Kidney capillary endothelial cell (primary cell): ENCODE results near the gene OSBPL6.
"Not testable (repeated sequence)": the region's sequence is repeated elsewhere in the genome, so short reads cannot be mapped to it uniquely, and the experiment has no call there.

Experiments used
- DNase-seq: peaks from one replicate; pipeline ENCODE4 v3.0.0-alpha.2; 2018; ENCODE audit warnings: low spot score

Gene OSBPL6

DNA sequence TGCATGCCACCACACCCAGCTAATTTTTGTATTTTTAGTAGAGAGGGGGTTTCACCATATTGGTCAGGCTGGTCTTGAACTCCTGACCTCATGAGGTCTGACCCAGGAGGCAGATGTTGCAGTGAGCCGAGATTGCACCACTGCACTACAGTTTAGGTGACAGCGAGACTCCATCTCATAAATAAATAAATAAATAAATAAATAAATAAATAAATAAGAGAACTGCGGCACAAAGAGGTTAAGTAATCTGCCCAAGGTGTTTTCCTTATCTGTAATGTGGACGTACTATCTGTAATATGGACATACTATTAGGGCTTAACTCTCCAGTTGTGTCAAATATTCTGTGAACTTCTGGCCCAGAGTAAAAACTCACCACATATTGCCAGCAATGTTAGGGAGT lies 4.1 kb downstream of the OSBPL6 start:
- not testable (repeated sequence) for DNase-seq

DNA sequence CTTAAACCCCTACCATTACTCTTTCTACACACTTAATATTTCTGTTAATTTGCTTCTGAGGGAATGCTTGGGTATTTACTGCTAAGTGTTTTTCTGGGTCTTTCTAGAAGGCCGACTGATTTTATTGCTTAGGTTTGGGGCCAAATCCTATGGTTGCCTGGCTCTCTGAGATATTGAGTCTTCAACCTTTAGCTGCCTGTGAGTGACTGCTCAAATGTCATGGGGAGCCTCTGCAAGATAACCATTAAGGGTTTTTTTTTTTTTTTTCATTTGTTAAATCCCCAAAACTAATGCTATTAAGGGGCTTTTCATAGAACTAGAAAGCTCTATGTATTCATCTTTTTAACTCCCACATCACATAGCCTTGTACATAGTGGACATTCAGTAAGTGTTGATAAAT lies 5.0 kb downstream of the OSBPL6 start:
- DNase-seq: no peak

- DNase-seq: no peak
Measured at GRCh38 chr2:178200331-178200730, 6.0 kb downstream of the OSBPL6 start.

GRCh38 chr2:178202927-178203326 lies 8.6 kb downstream of the OSBPL6 start:
- DNase-seq: no peak

GRCh38 chr2:178204977-178205376 lies 10.7 kb downstream of the OSBPL6 start:
- no peak for DNase-seq

DNA sequence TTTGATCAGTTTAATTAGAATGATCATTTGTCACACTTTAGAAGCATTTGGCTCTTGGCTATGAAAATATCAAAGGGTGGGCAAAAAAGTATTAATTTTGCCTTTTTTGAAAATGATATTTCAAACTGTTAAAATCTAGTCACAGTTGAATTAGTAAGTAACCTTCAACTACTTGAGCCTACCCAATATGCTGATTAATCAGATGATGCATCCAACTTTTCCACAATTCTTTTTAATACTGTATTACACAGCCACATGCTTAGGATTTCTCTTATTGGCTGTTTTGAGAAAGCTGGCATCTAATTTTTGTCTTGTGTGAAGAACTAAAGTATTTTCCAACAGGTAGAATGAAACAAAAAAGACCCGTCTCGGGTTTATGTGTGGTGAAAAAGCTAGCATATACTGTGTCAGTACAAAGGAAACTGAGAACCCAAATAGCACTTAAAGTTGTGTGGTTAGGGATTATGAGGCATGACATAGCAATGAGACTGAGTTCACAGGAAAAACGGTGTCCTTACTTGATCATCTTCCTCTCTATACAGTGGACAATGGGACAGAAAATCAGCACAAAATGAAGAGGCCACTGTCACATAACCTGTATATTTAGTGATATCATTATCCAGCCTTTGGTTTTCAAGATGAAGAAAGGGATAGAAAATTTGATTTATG lies 11.7 kb downstream of the OSBPL6 start:
- DNase-seq: no peak

GRCh38 chr2:178208336-178208735 lies 14.0 kb downstream of the OSBPL6 start:
- no peak for DNase-seq

DNA sequence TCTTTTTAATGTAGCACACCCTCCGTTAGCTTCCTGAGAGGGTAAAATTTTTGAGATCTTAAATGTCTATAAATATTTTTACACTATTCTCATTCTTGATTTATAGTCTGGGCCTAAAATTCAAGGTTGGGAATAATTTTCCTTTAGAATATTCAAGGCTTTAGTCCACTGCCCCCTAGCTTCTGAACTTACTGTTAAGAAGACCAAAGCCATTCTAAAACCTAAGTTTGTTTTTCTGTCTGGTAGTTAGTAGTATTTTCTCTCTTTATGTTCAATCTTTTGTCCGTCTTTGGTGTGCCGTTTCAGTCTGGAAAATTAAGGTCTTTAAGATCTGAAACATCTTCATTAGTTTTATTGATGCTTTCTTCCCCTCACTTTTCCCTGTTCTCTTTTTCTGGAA lies 14.5 kb downstream of the OSBPL6 start:
- no peak for DNase-seq

DNA sequence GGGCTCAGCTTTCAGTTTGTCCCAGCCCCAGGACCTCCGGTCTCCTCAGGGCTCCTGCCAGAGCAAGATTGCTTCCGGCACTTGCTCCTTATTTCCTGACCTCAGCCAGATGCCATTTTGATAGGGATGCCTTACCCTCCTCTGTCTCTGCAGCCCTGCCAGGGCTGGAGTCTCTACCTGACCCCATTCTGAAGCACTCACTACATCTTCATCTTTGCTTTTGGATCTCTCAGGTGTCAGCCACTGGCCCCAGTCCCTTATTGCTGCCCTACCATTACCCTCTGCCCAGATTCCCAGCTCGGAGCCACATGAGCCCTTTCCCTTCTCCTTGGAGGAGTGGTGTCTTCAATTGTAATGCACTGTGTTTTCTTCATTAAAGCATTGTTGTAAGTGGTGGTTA lies 17.1 kb downstream of the OSBPL6 start:
- no peak for DNase-seq

GRCh38 chr2:178211943-178212342 lies 17.6 kb downstream of the OSBPL6 start:
- DNase-seq: no peak

GRCh38 chr2:178213991-178214390 lies 19.7 kb downstream of the OSBPL6 start:
- DNase-seq: no peak

DNA sequence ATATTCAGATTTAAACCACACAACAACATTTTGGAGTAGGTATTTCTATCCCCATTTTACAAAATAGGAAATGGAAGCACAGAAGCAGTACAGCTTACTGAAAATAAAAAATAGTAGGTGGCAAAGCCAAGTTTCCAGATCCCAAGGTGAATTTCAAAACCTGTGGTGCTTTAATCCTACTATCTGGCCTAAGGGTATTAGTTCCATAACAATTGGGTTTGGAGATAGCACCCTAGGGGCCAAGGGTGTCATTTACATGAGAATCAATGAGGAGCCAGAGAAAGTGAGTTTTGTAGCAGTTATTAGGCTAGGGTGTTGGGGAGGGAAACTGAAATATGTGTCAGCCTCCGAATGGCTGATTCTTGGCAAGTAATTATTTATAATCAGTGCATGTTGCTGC lies 24.9 kb downstream of the OSBPL6 start:
- no peak for DNase-seq

GRCh38 chr2:178220814-178221213 lies 26.5 kb downstream of the OSBPL6 start:
- DNase-seq: no peak

DNA sequence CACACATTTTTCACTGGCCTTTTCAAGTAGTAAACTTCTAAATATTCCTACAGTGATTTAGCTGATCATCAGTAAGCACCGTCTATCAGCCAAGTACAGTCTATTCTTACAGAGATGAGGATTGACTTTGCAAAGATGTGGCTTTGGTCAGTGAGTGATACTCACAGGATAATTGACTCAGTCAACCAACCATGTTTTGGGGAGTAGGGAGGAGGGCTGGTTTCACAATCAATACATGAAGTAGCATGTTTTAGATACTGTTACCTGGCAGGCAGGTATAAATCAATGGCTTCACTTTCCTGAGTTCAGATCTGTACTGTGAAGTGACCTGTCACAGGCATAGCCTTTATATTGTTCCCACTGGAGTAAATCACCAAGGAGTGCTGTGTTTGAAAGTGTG lies 27.2 kb downstream of the OSBPL6 start:
- DNase-seq: no peak

GRCh38 chr2:178223806-178224205 lies 29.5 kb downstream of the OSBPL6 start:
- DNase-seq: no peak

DNA sequence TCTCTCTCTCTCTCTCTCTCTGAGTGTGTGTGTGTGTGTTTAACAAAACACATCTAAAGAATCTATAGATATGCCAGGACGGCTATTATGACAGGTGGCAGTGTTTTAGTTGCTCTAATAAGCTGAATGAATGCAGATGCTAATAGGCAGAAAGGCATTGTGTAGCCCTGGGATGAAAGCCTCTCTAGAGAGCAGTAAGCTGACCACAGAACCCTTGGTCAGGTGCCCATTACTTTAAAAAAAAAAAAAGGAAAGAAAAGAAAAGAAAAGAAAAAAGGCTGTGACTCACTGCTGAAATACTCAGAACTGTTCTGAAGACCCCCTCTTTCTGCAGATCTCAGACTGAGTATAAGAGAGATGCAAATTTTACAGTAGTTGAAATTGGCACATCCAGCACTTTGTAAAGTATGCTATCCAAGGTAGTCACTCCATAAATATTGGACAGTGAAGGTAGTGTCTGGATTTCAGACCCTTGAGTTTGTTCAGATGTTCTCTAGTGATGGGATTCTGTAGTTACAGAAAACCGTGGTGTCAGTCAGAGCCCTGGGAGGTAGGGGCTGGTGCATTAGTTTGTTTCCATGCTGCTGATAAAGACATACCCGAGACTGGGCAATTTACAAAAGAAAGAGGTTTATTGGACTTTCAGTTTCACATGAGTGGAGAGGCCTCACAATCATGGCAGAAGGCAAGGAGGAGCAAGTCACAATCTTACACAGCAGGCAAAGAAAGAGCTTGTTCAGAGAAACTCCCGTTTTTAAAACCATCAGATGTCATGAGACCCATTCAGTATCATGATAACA lies 30.9 kb downstream of the OSBPL6 start:
- DNase-seq: no peak

DNA sequence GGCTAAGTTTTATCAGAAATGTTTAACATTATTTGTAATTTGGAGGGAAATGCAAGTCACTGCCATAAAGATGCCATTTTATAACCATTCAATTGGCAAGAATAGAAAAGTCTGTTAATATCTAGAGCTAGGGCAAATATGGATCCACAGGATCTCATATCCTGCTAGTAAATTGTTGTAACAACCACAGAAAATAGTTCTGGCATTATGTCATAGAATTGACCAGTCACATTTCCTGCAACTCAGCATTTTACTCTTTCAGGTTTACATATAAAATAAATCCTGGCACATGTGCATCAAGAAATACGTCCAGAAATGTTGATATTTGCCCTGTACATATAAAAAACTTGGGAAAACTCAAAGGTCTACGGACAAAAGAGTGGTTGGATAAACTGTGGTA lies 32.9 kb downstream of the OSBPL6 start:
- peak; percentile 8 for DNase-seq

DNA sequence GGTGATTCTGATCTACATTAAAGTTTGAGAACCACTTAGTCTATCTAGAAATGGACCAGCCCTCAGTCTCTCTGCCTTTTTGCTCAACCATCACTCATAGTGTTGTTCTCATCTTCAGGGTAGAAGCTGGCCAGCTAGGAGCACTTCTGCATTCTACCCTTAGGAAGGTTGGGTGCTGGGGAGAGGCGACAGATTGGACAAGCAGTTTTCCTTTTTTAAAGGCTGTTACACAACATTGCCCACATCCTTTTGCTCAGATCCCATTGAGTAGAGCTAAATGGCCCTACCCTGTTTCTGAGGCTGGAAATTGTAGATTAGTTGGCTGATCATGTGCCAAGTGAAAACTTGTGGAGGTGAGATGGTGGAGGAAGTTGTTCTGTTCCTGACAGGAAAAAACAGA lies 35.6 kb downstream of the OSBPL6 start:
- no peak for DNase-seq

GRCh38 chr2:178230396-178230795 lies 36.1 kb downstream of the OSBPL6 start:
- DNase-seq: no peak

- no peak for DNase-seq
Measured at GRCh38 chr2:178233428-178233827, 39.1 kb downstream of the OSBPL6 start.

DNA sequence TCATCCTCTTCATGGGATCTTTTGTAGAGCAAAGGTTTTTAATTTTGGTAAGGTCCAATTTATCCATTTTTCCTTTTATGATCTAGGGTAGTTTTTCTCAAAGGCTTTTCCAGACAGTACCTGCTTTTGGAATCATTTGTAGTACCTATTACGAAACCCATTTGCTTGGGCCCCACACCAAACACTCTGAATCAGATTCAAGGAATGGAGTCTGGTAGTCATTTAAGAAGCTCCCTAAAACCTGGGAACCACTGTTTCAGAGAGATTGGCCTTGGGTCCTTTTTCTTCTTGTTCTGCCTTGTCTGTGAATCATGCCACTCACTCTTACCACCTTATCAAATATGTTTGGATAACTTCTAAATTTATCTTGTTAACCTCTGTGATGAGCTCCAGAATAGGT lies 40.3 kb downstream of the OSBPL6 start:
- DNase-seq: no peak

DNA sequence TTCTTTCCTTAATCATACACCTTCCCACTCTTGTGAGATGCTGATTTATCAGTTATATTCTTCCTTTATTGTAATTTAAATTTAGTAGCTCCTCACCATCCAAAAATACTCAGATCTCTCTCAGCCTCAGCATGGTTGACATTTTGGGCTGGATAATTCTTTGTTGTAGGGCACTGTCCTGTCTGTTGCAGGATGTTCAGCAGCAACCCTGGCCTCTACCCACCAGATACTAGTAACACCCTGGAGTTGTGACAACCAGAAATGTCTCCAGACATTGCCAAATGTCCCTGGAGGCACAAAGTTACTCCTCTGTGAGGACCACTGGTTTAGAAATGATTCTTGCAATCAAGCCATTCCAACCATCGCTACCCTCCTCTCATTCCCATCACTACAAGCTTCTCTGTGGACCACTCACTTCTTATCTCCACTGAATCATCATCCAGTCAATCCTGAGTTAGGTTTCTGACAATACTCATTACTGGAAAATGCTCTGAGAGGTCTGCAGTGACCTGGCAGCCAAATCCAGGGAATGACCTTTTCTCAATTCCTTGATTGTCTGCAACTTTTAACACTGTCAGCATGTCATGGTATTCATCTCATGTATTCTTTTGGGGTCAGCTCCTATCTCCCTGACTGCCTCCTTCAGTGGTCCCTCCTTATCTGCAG lies 43.3 kb downstream of the OSBPL6 start:
- DNase-seq: no peak

- no peak for DNase-seq
Measured at GRCh38 chr2:178238154-178238521, 43.8 kb downstream of the OSBPL6 start.
